Endodermal cell (in vitro differentiated cells): Measurements from ENCODE around the gene EPS8L2. TPM values are rescaled to one million over a fixed set of nuclear protein-coding genes. Genes with fewer than 3 reads are reported as not detected.
A peak's percentile ranks its signal among the peaks of the same experiment; 100 is the strongest.

Experiments
- DNase-seq: peaks from one replicate; pipeline ENCODE4 v3.0.0-alpha.2; 2017
- H3K27ac ChIP-seq: 2 replicates; pipeline ENCODE4 v1.5.1; 2013; ENCODE audit warnings: mild to moderate bottlenecking, low read depth, low read length, moderate library complexity
- H3K27me3 ChIP-seq: 2 replicates; pipeline ENCODE4 v1.6.1; 2013; ENCODE audit warnings: mild to moderate bottlenecking, low read length, moderate library complexity; ENCODE audit not compliant: insufficient read depth, control insufficient read depth, poor library complexity, severe bottlenecking
- H3K36me3 ChIP-seq: 2 replicates; pipeline ENCODE4 v1.7.0; 2013; ENCODE audit warnings: mild to moderate bottlenecking, low read length, moderate library complexity; ENCODE audit not compliant: control insufficient read depth, insufficient read depth
- H3K4me1 ChIP-seq: one replicate; pipeline ENCODE4 v1.7.0; 2013; ENCODE audit warnings: low read length; ENCODE audit not compliant: control insufficient read depth, insufficient read depth
- H3K4me3 ChIP-seq: 2 replicates; pipeline ENCODE4 v1.5.1; 2013; ENCODE audit warnings: mild to moderate bottlenecking, low read length, moderate library complexity
- H3K9ac ChIP-seq: 2 replicates; pipeline ENCODE4 v1.6.1; 2013; ENCODE audit warnings: mild to moderate bottlenecking, low read length, moderate library complexity; ENCODE audit not compliant: poor library complexity, severe bottlenecking; ENCODE audit errors: extremely low read depth
- H3K9me3 ChIP-seq: 2 replicates; pipeline ENCODE4 v1.6.1; 2013; ENCODE audit warnings: mild to moderate bottlenecking, low read length, moderate library complexity; ENCODE audit not compliant: control insufficient read depth
- H3K27ac Mint-ChIP-seq: 2 replicates; pipeline ENCODE4 v1.8.0; 2020; ENCODE audit warnings: mixed read lengths
- H3K27me3 Mint-ChIP-seq: 2 replicates; pipeline ENCODE4 v1.8.0; 2021; ENCODE audit warnings: mild to moderate bottlenecking, mixed read lengths; ENCODE audit not compliant: insufficient read depth
- H3K36me3 Mint-ChIP-seq: 2 replicates; pipeline ENCODE4 v1.8.0; 2020; ENCODE audit warnings: low read depth, mixed read lengths
- H3K4me1 Mint-ChIP-seq: 2 replicates; pipeline ENCODE4 v1.8.0; 2020; ENCODE audit warnings: mixed read lengths
- H3K4me3 Mint-ChIP-seq: 2 replicates; pipeline ENCODE4 v1.8.0; 2020; ENCODE audit warnings: mild to moderate bottlenecking, moderate library complexity, mixed read lengths
- H3K9me3 Mint-ChIP-seq: 2 replicates; pipeline ENCODE4 v1.8.0; 2020; ENCODE audit warnings: mild to moderate bottlenecking, mixed read lengths
- WGBS, 2 experiments: methylation state at CpG; one replicate each; pipeline versions ENCODE4 v1.1.5 to v1.1.7; 2013; ENCODE audit warnings: missing lambda C conversion rate in 2 of 2, mixed read lengths in 1 of 2; ENCODE audit not compliant: insufficient coverage in 1 of 2, insufficient read length in 1 of 2; 5-methylcytosine and 5-hydroxymethylcytosine counted together
- total RNA-seq, 2 donors: library from RNA; stranded (reverse); fragmentation: NEBNext Ultra II Directional in 1 of 2; extraction: Animal tissue kit (Norgen Biotek cat#: 25700) in 1 of 2; gene quantifications; 2 replicates in 1 of 2; 3 replicates in 1 of 2; pipeline ENCODE4 v1.2.1, GENCODE V29; 2021
- TF ChIP-seq, protein P1 (sequence below): fragments of 200-600 bp; sonication (generic); conservative IDR thresholded peaks from 2 replicates; pipeline ENCODE4 v1.5.0; 2021; ENCODE audit warnings: antibody characterized with exemption, mild to moderate bottlenecking

EPS8L2 gene
- total RNA-seq, 2 donors from 2014 or later, result 26.2 to 28.0 TPM

DNA sequence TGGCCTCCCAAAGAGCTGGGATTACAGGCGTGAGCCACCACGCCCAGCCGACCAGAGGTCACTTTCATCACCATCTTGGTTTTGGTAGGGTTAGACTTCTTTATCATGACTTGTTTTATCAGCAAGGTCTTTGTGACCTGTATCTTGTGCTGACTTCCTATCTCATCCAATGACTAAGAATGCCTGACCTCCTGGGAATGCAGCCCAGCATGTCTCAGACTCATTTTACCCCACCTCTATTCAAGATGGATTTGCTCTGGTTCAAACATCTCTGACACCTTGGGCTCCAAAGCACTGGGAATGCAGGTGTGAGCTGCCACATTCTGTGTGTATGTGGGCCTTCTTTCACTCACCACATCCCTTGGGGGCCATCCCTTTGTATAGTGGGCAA, 36.1 kb downstream of the EPS8L2 start:
- Mint-ChIP-seq H3K9me3 (no peaks in the 10 kb centered on the region), H3K36me3 (no peaks in the 10 kb centered on the region), H3K4me3 (no peak overlapping the region), H3K4me1 (peaks cover 3% of the 10 kb centered on the region), H3K27me3 (peaks cover 6% of the 10 kb centered on the region), H3K27ac (no peak overlapping the region)
- H3K36me3 ChIP-seq, result no peaks in the 10 kb centered on the region
- peak; percentile 61 for DNase-seq
- peaks cover 2% of the 10 kb centered on the region for H3K4me1 ChIP-seq
- H3K27ac ChIP-seq, result no peak overlapping the region
- no peak overlapping the region for H3K4me3 ChIP-seq
- 81 to 91% methylated on average over 3 of the region's 3 CpGs for WGBS, 2 experiments
- peaks cover 5% of the 10 kb centered on the region for H3K9me3 ChIP-seq
- H3K9ac ChIP-seq, result no peak overlapping the region
- TF ChIP-seq, protein P1, sequence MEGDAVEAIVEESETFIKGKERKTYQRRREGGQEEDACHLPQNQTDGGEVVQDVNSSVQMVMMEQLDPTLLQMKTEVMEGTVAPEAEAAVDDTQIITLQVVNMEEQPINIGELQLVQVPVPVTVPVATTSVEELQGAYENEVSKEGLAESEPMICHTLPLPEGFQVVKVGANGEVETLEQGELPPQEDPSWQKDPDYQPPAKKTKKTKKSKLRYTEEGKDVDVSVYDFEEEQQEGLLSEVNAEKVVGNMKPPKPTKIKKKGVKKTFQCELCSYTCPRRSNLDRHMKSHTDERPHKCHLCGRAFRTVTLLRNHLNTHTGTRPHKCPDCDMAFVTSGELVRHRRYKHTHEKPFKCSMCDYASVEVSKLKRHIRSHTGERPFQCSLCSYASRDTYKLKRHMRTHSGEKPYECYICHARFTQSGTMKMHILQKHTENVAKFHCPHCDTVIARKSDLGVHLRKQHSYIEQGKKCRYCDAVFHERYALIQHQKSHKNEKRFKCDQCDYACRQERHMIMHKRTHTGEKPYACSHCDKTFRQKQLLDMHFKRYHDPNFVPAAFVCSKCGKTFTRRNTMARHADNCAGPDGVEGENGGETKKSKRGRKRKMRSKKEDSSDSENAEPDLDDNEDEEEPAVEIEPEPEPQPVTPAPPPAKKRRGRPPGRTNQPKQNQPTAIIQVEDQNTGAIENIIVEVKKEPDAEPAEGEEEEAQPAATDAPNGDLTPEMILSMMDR, result no peak
- H3K27me3 ChIP-seq, result no peaks in the 10 kb centered on the region

DNA sequence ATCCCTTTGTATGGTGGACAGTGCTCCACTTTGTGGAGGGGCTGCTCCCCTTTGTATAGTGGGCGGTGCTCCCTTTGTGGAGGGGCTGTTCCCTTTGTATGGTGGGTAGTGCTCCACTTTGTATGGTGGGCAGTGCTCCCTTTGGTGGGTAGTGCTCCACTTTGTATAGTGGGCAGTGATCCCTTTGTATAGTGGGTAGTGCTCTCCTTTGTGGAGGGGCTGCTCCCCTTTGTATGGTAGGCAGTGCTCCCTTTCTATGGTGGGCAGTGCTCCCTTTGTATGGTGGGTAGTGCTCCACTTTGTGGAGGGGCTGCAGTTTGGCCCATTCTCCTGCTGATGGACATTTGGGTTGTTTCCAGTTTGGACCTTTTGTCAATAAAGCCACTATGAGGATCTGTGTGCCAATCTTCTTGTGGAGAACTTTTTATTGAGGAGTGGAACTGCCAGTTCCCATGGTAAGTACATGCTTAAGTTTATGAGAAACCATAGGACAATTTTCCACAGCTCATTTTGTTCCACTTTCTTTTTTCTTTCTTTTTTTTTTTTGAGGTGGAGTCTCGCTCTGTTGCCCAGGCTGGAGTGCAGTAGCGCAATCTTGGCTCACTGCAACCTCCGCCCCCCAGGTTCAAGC, 36.7 kb downstream of the EPS8L2 start:
- TF ChIP-seq, protein P1, result no peak
- Mint-ChIP-seq H3K27ac (no peak overlapping the region), H3K9me3 (no peaks in the 10 kb centered on the region), H3K4me3 (no peak overlapping the region), H3K27me3 (peaks cover 2% of the 10 kb centered on the region), H3K36me3 (no peaks in the 10 kb centered on the region), H3K4me1 (peaks cover 3% of the 10 kb centered on the region)
- no peak for DNase-seq
- H3K27me3 ChIP-seq, result no peaks in the 10 kb centered on the region
- H3K27ac ChIP-seq, result no peak overlapping the region
- no peak overlapping the region for H3K4me3 ChIP-seq
- no peak overlapping the region for H3K9ac ChIP-seq
- H3K4me1 ChIP-seq, result peaks cover 2% of the 10 kb centered on the region
- no peaks in the 10 kb centered on the region for H3K36me3 ChIP-seq
- 83 to 91% methylated on average over 2 to 4 of the region's 4 CpGs for WGBS, 2 experiments
- H3K9me3 ChIP-seq, result peaks cover 5% of the 10 kb centered on the region

DNA sequence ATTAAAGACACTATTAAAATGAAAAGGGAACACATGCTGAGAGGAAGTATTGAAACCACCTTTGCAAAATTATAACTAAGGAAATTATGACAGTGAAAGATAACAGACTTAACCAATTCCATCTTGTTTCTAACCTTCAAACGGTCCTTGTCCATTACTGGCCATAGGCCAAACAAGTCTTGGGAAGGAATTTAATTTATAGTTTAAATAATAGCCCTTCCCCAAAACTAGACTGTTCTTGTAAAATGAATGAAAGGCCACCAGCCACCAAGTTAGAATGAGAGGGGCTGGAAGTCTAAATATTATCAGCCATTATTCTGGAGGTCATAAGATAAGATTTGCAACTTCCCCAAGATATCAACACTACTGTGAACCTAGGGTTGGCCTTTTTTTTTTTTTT, 39.4 kb downstream of the EPS8L2 start:
- Mint-ChIP-seq H3K27ac (no peak overlapping the region), H3K4me1 (peaks cover 12% of the 10 kb centered on the region)

More for the DNA sequence above, 39.4 kb downstream of the EPS8L2 start:
- Histone ChIP-seq H3K4me1 (peaks cover 7% of the 10 kb centered on the region), H3K36me3 (no peaks in the 10 kb centered on the region), H3K27me3 (no peaks in the 10 kb centered on the region), H3K4me3 (no peak overlapping the region), H3K27ac (no peak overlapping the region), H3K9ac (no peak overlapping the region), H3K9me3 (peaks cover 5% of the 10 kb centered on the region)
- H3K9me3 Mint-ChIP-seq, result no peaks in the 10 kb centered on the region
- no peak for DNase-seq
- no peaks in the 10 kb centered on the region for H3K27me3 Mint-ChIP-seq
- peaks cover 4% of the 10 kb centered on the region for H3K36me3 Mint-ChIP-seq
- TF ChIP-seq, protein P1, result no peak
- H3K4me3 Mint-ChIP-seq, result no peak overlapping the region
- WGBS, 2 experiments, result no CpG with 5 or more reads among the region's 1 CpG
